ENCODE results near the gene ITGB3.

ITGB3 gene

GRCh38 chr17:47230864-47231263 lies 22.8 kb upstream of the ITGB3 start:
- DNase-seq (ENCODE audit: extremely low read depth, low read depth) = no peak
- H3K4me3 ChIP-seq (replicated peaks; ENCODE audit: low read depth, low read length) = no peak overlapping the region
- no peak for TF ChIP-seq CTCF (IDR thresholded peaks at IDR 0.05; ENCODE audit: low read depth, low read length, missing control alignments)

GRCh38 chr17:47231334-47231733 lies 22.3 kb upstream of the ITGB3 start:
- TF ChIP-seq CTCF (IDR thresholded peaks at IDR 0.05; ENCODE audit: low read depth, low read length, missing control alignments) = no peak
- H3K4me3 ChIP-seq (replicated peaks; ENCODE audit: low read depth, low read length) = no peak overlapping the region
- no peak for DNase-seq (ENCODE audit: extremely low read depth, low read depth)

GRCh38 chr17:47231866-47232265 lies 21.8 kb upstream of the ITGB3 start:
- no peak for TF ChIP-seq CTCF (IDR thresholded peaks at IDR 0.05; ENCODE audit: low read depth, low read length, missing control alignments)
- H3K4me3 ChIP-seq (replicated peaks; ENCODE audit: low read depth, low read length) = no peak overlapping the region
- DNase-seq (ENCODE audit: extremely low read depth, low read depth) = no peak

DNA sequence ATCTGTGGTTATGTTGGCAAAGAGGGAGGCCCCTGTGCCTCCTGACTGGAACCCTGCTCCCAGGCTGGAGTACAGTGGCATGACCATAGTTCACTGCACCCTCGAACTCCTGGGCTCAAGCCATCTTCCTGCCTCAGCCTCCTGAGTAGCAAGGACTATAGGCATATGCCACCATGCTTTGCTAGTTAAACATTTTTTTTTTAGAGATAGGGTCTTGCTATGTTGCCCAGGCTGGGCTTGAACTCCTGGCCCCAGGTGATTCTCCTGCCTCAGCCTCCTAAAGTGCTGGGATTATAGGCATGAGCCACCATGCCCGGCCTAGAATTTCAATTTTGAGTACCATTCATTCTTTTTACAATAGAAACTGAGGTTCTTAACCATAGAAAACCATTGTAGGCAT lies 21.2 kb upstream of the ITGB3 start:
- no peak overlapping the region for H3K4me3 ChIP-seq (replicated peaks; ENCODE audit: low read depth, low read length)
- no peak for TF ChIP-seq CTCF (IDR thresholded peaks at IDR 0.05; ENCODE audit: low read depth, low read length, missing control alignments)
- DNase-seq (ENCODE audit: extremely low read depth, low read depth) = no peak

DNA sequence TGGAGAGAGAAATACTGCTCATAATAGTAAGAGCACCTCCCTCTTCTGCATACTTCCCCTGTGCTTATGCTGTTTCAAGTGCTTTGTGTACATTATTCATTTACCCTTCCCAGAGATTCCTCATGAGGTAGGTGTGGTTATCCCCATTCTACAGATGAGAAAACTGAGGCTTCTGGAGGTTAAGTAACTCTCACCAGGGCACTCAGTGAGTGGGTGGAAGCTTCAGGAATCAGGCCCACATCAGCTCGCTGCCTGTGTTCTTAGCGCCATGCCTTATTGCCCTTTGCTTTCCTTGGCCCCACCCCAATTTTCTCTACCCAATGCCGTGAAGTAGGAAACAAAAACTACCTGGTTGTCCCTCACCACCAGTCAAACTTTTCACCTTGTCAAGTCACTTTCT lies 18.1 kb upstream of the ITGB3 start:
- no peak for TF ChIP-seq CTCF (IDR thresholded peaks at IDR 0.05; ENCODE audit: low read depth, low read length, missing control alignments)
- H3K4me3 ChIP-seq (replicated peaks; ENCODE audit: low read depth, low read length) = no peak overlapping the region
- no peak for DNase-seq (ENCODE audit: extremely low read depth, low read depth)

DNA sequence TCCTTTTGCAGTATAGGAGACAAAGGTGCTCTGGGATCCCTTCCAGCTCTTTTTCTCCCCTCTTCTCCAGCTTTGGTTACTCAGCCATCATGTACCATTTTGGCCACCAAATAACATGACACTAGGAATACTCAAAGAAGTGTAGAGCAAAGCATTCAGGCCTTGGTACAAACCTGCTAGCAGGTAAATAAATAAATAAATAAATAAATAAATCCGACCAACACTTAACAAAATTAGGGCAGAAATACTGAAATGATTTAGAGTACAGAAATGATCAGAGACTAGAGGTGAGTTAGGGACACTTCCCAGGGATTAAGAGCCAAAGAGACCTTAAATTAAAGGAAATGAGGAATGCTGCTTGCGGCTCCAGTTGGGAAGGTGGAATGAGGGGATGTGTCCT lies 17.7 kb upstream of the ITGB3 start:
- no peak overlapping the region for H3K4me3 ChIP-seq (replicated peaks; ENCODE audit: low read depth, low read length)
- no peak for TF ChIP-seq CTCF (IDR thresholded peaks at IDR 0.05; ENCODE audit: low read depth, low read length, missing control alignments)
- no peak for DNase-seq (ENCODE audit: extremely low read depth, low read depth)

- no peak for DNase-seq (ENCODE audit: extremely low read depth, low read depth)
- TF ChIP-seq CTCF (IDR thresholded peaks at IDR 0.05; ENCODE audit: low read depth, low read length, missing control alignments) = no peak
- no peak overlapping the region for H3K4me3 ChIP-seq (replicated peaks; ENCODE audit: low read depth, low read length)
Measured at GRCh38 chr17:47237841-47238240, 15.8 kb upstream of the ITGB3 start.

Measured in HFF-Myc (cell line).